Measurements from ENCODE around the gene HMGA1.

HMGA1 gene

GRCh38 chr6:34236443-34237315 is at the start of gene HMGA1:
TSS of gene HMGA1 (plus strand) at chr6:34236873. CDS start at chr6:34240781, 3,908 bp downstream.
- DNase-seq = peak; percentile 92

- DNase-seq = peak; percentile 64
Observed at GRCh38 chr6:34189806-34190503, 46.7 kb upstream of the HMGA1 start.

GRCh38 chr6:34190504-34191122 is 46.1 kb upstream of the HMGA1 start:
- DNase-seq = no peak

GRCh38 chr6:34194772-34195171 is 41.9 kb upstream of the HMGA1 start:
- no peak for DNase-seq

GRCh38 chr6:34195726-34196115 is 41.0 kb upstream of the HMGA1 start:
- no peak for DNase-seq

- DNase-seq = peak; percentile 91
Observed at GRCh38 chr6:34196116-34196832, 40.4 kb upstream of the HMGA1 start.

- no peak for DNase-seq
Observed at GRCh38 chr6:34196833-34197195, 39.9 kb upstream of the HMGA1 start.

- no peak for DNase-seq
Observed at GRCh38 chr6:34200340-34200971, 36.2 kb upstream of the HMGA1 start.

- no peak for DNase-seq
Observed at GRCh38 chr6:34201455-34202107, 35.1 kb upstream of the HMGA1 start.

- no peak for DNase-seq
Observed at GRCh38 chr6:34202329-34203201, 34.1 kb upstream of the HMGA1 start.

GRCh38 chr6:34204693-34205092 is 32.0 kb upstream of the HMGA1 start:
- no peak for DNase-seq

GRCh38 chr6:34205466-34205865 is 31.2 kb upstream of the HMGA1 start:
- DNase-seq = no peak

GRCh38 chr6:34205916-34206315 is 30.8 kb upstream of the HMGA1 start:
- no peak for DNase-seq

- DNase-seq = no peak
Observed at GRCh38 chr6:34206726-34207125, 29.9 kb upstream of the HMGA1 start.

GRCh38 chr6:34207695-34208443 is 28.8 kb upstream of the HMGA1 start:
- no peak for DNase-seq

- DNase-seq = no peak
Observed at GRCh38 chr6:34213772-34214171, 22.9 kb upstream of the HMGA1 start.

- no peak for DNase-seq
Observed at GRCh38 chr6:34218691-34219090, 18.0 kb upstream of the HMGA1 start.

GRCh38 chr6:34223381-34223955 is 13.2 kb upstream of the HMGA1 start:
- no peak for DNase-seq

- peak; percentile 95 for DNase-seq
Observed at GRCh38 chr6:34223956-34224940, 12.4 kb upstream of the HMGA1 start.
